Glutamatergic neuron (in vitro differentiated cells): ENCODE results near the gene NFIA. TPM values are rescaled to one million over a fixed set of nuclear protein-coding genes. Genes with fewer than 3 reads are reported as not detected.

Experiments used
- DNase-seq: peaks from one replicate; pipeline ENCODE4 v3.0.0; 2022
- H3K27ac Mint-ChIP-seq: one replicate; pipeline ENCODE4 v1.8.0; 2020; ENCODE audit warnings: mild to moderate bottlenecking, mixed read lengths, inconsistent platforms; ENCODE audit not compliant: unreplicated experiment
- H3K27me3 Mint-ChIP-seq: one replicate; pipeline ENCODE4 v1.8.0; 2020; ENCODE audit warnings: mild to moderate bottlenecking, moderate library complexity, mixed read lengths, inconsistent platforms; ENCODE audit not compliant: unreplicated experiment
- H3K36me3 Mint-ChIP-seq: one replicate; pipeline ENCODE4 v1.8.0; 2020; ENCODE audit warnings: mild to moderate bottlenecking, mixed read lengths, inconsistent platforms; ENCODE audit not compliant: unreplicated experiment
- H3K4me1 Mint-ChIP-seq: one replicate; pipeline ENCODE4 v1.8.0; 2020; ENCODE audit warnings: mild to moderate bottlenecking, low read depth, mixed read lengths, inconsistent platforms; ENCODE audit not compliant: unreplicated experiment
- H3K4me3 Mint-ChIP-seq: one replicate; pipeline ENCODE4 v1.8.0; 2020; ENCODE audit warnings: mild to moderate bottlenecking, mixed read lengths, inconsistent platforms; ENCODE audit not compliant: unreplicated experiment
- H3K9me3 Mint-ChIP-seq: one replicate; pipeline ENCODE4 v1.8.0; 2020; ENCODE audit warnings: mild to moderate bottlenecking, moderate library complexity, mixed read lengths, inconsistent platforms; ENCODE audit not compliant: unreplicated experiment
- total RNA-seq: library from RNA; stranded (reverse); fragmentation: NEBNext Ultra II Directional; extraction: Animal tissue kit (Norgen Biotek cat#: 25700); gene quantifications from one replicate; pipeline ENCODE4 v1.2.1, GENCODE V29; 2021; ENCODE audit not compliant: unreplicated experiment
- TF ChIP-seq, protein P1 (sequence below): fragments of 200-600 bp; sonication (generic); IDR thresholded peaks from one replicate; pipeline ENCODE4 v1.5.0; 2021; ENCODE audit not compliant: partially characterized antibody, unreplicated experiment

NFIA gene
- total RNA-seq, 1 donor from 2014 or later: 16.4 TPM

DNA sequence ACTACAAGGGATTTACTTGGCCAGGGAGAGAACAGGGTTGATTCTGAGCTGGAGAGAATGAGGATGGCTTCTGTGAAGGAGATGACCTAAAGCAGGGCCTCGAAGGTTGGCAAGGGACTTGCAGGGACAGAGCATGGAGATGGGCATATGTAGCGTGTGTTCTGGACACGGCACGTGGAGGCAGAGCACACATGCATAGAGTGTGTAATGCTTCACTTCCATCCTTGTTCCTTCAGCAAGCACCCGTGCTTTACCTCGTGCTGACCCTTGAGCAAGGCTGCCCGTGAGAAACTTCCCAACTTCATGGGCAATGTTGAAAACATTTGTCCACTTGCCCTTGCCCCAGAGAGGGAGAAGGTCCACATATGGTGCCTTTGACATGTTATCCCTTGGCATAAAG is 33.1 kb downstream of the NFIA start:
- Mint-ChIP-seq H3K4me3 (no peak overlapping the region), H3K27me3 (peaks cover 2% of the 10 kb centered on the region), H3K4me1 (peaks cover 7% of the 10 kb centered on the region), H3K27ac (no peak overlapping the region), H3K9me3 (no peaks in the 10 kb centered on the region), H3K36me3 (peaks cover 4% of the 10 kb centered on the region)
- TF ChIP-seq, protein P1, sequence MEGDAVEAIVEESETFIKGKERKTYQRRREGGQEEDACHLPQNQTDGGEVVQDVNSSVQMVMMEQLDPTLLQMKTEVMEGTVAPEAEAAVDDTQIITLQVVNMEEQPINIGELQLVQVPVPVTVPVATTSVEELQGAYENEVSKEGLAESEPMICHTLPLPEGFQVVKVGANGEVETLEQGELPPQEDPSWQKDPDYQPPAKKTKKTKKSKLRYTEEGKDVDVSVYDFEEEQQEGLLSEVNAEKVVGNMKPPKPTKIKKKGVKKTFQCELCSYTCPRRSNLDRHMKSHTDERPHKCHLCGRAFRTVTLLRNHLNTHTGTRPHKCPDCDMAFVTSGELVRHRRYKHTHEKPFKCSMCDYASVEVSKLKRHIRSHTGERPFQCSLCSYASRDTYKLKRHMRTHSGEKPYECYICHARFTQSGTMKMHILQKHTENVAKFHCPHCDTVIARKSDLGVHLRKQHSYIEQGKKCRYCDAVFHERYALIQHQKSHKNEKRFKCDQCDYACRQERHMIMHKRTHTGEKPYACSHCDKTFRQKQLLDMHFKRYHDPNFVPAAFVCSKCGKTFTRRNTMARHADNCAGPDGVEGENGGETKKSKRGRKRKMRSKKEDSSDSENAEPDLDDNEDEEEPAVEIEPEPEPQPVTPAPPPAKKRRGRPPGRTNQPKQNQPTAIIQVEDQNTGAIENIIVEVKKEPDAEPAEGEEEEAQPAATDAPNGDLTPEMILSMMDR: no peak
- DNase-seq: no peak

DNA sequence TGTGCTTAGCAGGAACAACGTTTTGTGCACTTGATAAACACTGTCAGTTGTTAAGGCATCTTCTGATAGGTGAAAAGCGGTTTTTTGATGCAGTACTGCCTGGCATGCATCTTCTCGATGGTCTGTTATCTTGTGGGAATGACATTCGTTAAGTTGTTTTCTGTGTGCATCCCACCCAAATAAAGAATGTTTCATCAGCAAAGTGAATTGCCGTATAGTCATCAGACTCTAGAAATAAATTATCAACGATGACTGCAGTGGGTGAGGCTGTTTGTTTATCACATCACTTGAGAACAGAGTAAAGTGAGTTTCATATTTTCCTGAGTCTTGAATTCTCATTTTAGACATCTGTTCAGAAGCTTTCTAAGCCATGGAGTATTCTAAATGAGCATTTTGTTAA is 34.1 kb downstream of the NFIA start:
- peaks cover 9% of the 10 kb centered on the region for H3K4me1 Mint-ChIP-seq
- no peak overlapping the region for H3K27ac Mint-ChIP-seq
- H3K36me3 Mint-ChIP-seq: peaks cover 4% of the 10 kb centered on the region
- no peaks in the 10 kb centered on the region for H3K9me3 Mint-ChIP-seq
- peaks cover 2% of the 10 kb centered on the region for H3K27me3 Mint-ChIP-seq
- H3K4me3 Mint-ChIP-seq: no peak overlapping the region
- no peak for DNase-seq
- TF ChIP-seq, protein P1: no peak

DNA sequence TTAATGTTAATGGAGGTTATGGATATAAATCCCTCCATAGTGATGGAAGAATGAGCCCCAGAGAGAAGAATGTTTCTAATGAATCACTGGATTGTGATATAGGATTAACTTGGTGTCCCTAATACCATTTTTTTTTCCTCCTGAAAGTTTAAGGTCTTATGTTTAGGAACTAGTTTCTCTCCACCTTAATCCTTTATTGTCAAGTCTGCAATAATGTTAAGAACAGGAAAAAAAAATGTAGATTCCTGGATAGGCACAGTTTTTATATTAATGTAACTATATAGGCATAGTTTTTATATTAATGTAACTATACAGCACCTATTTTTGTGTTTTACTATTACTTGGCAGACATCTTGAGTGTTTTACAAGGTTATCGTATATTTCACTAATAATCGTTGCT is 34.9 kb downstream of the NFIA start:
- no peak overlapping the region for H3K27ac Mint-ChIP-seq
- TF ChIP-seq, protein P1: no peak
- no peaks in the 10 kb centered on the region for H3K9me3 Mint-ChIP-seq
- H3K4me1 Mint-ChIP-seq: peaks cover 9% of the 10 kb centered on the region
- H3K4me3 Mint-ChIP-seq: no peak overlapping the region
- DNase-seq: no peak
- H3K36me3 Mint-ChIP-seq: peaks cover 4% of the 10 kb centered on the region
- peaks cover 2% of the 10 kb centered on the region for H3K27me3 Mint-ChIP-seq

DNA sequence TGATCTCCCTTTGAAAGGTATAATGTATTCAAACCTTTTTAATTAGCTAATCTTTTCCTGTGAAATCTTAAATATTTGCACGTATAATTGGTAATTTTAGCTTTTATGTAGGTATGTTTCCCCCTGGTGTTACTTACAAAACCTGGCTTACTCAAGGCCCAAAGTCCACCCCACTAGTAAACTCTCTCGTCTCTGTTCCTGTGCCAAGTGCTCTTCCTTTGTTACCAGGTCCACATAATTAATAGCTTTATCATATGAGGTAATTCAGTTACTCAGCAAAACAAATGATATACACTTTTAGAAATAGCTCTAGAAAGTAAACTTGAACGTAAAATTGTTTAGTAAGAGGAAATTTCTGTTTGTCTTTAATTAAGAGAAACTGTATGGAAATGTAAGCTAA is 36.7 kb downstream of the NFIA start:
- no peak for DNase-seq
- Mint-ChIP-seq H3K9me3 (no peaks in the 10 kb centered on the region), H3K27ac (no peak overlapping the region)

DNA sequence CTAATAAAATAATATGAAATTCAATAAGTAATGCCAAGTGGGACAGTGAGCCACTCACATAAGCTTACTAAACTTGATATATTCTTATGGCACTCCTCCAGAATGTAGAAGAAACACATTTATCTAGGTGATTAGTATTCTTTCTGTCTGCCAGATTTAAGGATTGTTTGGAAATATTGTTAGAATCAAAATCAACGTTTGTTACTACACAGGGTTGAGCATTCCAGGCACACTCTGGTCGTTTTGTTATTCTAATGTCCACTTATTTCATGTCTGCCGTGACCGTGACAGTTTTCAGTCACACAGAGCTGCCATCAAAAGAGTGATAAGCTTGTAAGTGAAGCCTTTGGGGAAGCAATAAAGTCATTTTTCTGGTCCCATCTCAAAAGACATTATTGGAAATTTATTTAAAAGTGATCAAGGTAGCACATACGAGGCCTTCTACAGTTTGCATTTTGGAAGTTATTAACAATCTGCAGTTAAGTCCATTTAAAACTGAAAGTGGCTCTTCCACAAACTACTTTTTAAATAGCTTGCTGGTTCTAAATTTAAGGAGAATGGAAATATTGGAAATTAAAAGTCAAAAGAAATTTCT is 38.0 kb downstream of the NFIA start:
- no peak for DNase-seq
- H3K27me3 Mint-ChIP-seq: peaks cover 2% of the 10 kb centered on the region

More for the DNA sequence above, 36.7 kb downstream of the NFIA start:
- H3K27me3 Mint-ChIP-seq: peaks cover 2% of the 10 kb centered on the region
- no peaks in the 10 kb centered on the region for H3K36me3 Mint-ChIP-seq
- TF ChIP-seq, protein P1: no peak
- no peak overlapping the region for H3K4me3 Mint-ChIP-seq
- H3K4me1 Mint-ChIP-seq: peaks cover 14% of the 10 kb centered on the region

More for the DNA sequence above, 38.0 kb downstream of the NFIA start:
- no peaks in the 10 kb centered on the region for H3K9me3 Mint-ChIP-seq
- H3K4me3 Mint-ChIP-seq: no peak overlapping the region
- H3K27ac Mint-ChIP-seq: no peak overlapping the region
- TF ChIP-seq, protein P1: no peak
- no peaks in the 10 kb centered on the region for H3K36me3 Mint-ChIP-seq
- H3K4me1 Mint-ChIP-seq: peaks cover 19% of the 10 kb centered on the region
